GM18858 (cell line): ENCODE measurements around the gene FGFBP2.
A peak's percentile ranks its signal among the peaks of the same experiment; 100 is the strongest.

ENCODE experiments used
- ATAC-seq: cut with Tn5 transposase; IDR thresholded peaks from one replicate; pipeline ENCODE4 v1.9.1; 2021; ENCODE audit not compliant: unreplicated experiment

The FGFBP2 gene

DNA sequence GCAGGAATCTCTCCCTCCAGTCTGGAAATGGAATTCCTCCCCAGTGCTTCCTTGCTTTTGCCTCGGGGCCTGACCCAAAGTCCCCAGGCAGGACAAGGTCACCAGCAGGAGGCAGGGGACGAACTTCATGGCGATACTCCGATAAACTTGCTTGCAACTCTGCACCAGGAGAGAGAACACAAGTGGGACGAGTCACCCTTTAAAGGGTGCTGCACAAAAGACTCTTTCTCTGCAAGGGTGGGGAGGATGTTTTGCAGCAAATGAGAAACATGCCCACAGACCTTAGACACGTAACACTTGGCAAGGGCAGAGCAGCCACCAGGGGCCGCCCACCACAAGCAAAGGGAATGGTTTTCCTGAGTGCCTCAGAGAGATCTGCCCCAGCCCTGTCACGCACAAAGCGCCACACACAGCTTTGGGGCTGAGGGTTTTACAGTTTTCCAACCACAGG, at the start of gene FGFBP2:
TSS of gene FGFBP2 (minus strand) at position 175 of the 451 bp plus-strand sequence. CDS start at position 129, 46 bp downstream.
- ATAC-seq: peak; percentile 29

DNA sequence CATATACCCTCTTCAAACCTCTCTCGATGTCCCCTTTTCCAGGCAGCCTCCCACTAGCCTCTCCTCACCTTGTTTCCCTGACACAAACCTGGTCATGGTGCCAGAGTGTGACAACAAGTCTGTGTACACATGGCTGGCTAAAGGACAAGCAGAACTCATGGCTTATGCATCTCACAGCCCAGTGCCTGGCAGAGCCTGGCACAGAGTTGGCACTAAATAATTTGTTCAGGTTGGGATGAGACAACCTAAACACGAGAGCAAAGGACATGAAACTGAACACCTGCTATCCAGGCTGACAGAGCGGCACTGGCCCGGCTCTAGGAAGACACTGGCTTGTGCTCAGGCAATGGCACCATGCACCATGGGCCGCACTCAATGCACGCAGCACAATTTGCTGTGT, 48.2 kb upstream of the FGFBP2 start:
- ATAC-seq: no peak

DNA sequence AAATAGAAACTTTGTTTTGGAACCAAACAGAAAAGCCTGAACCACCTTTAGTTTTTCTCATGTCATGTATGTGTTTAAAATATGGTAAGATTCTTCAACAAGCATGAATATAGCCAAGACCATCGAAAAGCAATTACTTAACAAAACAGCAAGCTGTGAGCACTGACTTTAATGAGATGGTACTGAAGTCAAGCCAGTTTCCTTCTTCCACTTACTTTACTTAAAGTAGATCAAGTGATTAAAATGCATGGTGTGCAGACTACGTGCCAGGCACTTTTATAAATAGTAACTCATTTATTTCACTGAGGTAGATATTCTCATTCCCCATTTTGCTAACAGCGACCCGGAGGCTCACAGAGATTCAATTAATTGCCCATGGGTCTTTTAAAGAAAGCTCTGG, 46.2 kb upstream of the FGFBP2 start:
- no peak for ATAC-seq

- ATAC-seq: no peak
These were observed 44.6 kb upstream of the FGFBP2 start for GRCh38 chr4:16007471-16008095.

GRCh38 chr4:16006771-16007446, 43.9 kb upstream of the FGFBP2 start:
- no peak for ATAC-seq

DNA sequence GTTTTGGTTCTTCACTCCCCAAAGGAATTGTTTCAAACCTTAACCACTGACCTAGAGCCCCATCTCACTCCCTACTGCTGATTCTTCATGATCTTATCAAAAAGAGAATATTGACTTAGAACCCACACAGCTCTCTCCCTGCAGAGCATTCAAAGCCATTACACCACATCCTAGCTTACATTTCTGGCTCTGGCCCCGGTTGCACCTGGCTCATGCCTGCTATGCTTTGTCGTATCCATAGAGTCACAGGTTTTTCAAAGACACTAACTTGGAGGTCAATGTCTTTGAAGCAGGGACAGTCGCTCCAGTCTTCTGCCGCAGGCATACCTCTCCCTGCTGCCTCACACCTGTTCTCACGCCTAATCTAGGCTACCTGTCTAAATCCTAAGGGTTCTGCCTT, 42.7 kb upstream of the FGFBP2 start:
- no peak for ATAC-seq

DNA sequence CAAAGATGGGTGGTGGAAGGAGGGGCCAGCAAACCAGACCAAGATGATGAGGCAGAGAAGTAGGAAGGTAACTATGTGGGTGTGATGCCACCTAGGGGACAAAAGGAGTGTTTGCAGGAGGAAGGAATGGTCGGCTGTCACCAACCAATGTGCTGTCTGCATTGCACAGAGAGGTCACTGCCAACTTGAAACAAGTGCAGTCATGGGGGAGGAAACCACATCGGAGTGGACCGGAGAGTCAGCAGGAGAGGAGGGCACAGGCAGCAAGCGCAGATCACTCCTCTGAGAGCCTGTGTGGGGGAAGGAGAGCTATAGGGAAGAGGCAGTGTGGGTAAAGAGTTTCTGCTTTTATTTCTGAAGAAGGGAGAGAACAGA, 38.5 kb upstream of the FGFBP2 start:
- peak; percentile 89 for ATAC-seq

GRCh38 chr4:16000708-16001483, 37.9 kb upstream of the FGFBP2 start:
- no peak for ATAC-seq

DNA sequence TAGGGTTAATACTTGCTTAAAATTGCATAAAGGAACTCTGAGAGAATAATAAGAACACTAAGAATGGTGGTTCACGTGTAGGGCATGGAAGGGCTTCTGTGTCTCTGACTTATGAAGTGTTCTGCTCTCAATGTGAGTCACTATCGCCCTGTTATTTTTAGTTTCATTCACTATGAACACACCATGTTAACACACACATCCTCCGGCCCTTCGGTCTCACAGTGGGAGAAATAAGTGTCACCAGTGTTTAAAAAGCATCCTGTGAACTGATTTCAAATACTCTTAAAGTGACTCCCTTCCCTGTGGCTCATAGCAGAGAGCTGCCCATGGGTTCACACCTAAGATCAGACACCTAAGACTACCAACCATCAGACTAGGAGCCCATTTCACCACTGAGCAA, 33.8 kb upstream of the FGFBP2 start:
- ATAC-seq: no peak

DNA sequence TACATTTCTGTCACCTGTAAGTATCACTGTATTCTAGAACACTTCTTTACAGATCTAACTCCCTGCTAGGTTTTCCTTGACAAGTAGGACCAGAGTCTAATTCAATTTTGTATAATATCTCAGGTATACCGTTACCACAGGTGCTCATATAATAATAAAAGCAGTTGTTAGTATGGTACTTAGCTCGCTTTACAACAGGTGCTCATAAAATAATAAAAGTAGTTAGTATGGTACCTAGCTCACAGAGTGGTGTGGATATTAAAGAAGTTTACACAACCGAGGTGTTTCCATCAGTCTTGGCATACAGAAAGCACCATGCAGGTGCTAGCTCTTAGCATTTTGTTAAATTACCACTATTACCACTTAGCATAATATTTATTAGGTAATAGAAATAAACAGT, 32.9 kb upstream of the FGFBP2 start:
- no peak for ATAC-seq

GRCh38 chr4:15992167-15992485, 29.2 kb upstream of the FGFBP2 start:
- no peak for ATAC-seq

DNA sequence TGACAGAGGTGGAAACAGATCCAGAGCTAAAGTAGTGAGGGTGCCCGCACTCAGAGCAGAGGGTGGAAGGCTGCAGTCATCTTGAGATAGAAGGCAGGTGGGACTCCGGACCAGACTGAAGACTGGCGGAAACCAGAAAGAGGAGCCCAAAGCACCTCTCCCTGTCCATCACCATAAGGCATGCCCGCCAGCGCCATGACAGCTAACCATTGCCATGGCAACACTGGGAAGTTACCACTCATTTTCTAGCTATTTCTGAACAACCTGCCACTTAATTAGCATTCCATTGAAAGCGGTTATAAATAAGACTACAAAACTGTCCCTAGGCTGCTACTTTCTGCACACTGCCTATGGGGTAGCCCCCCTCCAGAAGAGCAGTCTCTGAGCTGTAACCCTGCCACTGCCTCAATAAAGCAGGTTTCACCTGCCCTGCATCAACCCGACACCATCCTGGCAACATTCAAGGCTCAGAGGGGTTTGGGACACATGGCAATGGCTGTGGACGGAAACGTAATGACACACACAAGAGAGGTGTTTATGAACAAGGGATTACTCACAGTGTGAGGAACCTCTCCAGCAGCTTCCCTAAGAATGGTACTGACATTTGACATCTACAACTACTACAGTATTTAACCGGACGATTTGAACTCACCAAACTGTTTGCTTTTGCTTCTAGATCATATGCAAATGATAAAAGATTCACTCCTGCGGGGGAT, 27.8 kb upstream of the FGFBP2 start:
- ATAC-seq: no peak

- ATAC-seq: no peak
These were observed 26.4 kb upstream of the FGFBP2 start for GRCh38 chr4:15989424-15989823.

DNA sequence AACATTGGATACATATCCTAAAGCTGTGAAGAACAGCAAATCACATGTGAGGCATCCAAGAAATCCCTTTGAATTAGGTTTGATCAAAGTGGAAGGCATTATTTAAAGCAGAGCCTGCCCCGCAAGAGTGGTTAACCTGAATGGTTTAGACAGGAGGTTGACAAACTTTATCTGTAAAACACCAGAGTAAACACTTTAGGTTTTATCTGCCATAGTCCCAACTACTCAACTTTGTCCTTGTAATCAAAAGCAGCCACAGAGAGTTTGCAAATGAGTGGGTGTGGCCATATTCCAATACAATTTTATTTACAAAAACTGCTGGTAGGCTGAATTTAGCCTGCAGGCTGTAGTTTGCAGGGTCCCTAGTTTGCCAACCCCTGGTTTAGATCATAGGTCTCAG, 25.2 kb upstream of the FGFBP2 start:
- ATAC-seq: no peak

- ATAC-seq: no peak
These were observed 23.9 kb upstream of the FGFBP2 start for GRCh38 chr4:15986907-15987306.

- ATAC-seq: no peak
These were observed 20.6 kb upstream of the FGFBP2 start for GRCh38 chr4:15983610-15984009.

DNA sequence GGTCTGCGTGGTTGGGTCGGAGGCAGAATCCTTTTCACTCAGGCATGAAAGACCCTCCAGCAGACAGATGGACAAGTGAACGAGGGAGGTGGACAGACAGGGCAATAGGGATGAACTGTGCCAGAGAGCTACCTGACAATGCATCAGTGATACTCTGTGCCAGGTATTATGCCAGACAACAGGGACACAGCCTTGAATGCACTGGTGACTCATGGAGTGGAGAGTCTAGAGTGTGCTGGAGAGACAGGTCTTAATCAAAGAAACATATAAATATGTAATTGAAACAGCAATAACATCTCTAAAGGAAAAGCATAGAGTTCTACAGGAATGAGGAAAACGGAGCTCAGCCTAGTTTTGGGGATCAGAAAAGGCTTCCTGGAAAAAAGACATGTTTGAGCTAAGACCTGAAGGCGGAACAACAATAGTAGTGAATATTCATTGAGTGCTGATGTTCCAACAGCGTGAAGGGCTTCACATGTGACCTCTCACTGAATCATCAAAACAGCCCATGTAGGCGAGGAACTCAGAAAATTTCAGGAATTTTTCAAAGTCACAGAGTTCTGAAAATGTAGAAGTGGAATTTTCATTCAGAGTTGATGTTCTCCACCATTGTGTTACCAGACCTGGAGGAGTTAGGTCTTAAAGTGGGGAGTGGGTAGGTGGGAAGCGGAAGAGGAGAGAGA, 20.0 kb upstream of the FGFBP2 start:
- no peak for ATAC-seq

- ATAC-seq: no peak
These were observed 13.8 kb upstream of the FGFBP2 start for GRCh38 chr4:15976456-15977447.

DNA sequence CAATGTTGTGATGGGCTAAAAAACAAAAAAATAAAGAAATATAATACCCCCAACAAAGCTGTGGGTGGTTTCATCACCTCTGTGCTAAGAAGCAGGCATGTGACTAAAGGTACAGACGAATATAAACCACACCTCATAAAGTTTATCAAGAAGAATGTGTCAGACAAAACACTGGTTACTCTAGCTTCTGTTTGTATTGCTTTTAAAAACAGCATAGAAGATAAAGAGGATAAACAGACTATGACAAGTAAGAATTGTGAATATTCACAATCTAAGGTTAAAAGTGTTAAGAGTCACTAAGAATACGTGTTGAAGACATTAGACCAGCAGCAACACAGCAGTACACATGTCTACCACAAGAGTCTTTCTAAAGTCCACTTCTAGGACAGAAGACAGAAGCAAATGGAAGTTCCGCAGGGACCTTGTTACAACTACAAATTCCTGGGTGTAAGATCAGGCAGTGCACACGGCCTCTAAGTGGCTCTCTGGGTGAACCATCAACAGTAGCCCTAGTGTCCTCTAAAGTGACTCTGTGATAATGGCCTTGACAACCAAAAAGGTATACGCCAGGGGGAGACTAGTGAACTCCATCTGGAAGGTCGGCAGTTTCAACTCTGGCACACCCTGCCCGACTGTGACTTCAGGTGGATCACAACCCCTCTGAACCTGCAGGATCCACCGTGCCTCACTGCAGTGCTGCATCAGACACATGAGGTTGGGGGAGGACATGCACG, 8.3 kb upstream of the FGFBP2 start:
- no peak for ATAC-seq
